22Rv1 (cell line): ENCODE results near the gene TIMM22.
"Not testable (repeated sequence)": the region's sequence is repeated elsewhere in the genome, so short reads cannot be mapped to it uniquely, and the experiment has no call there.

Source experiments
- H3K27ac ChIP-seq: fragments of 450-650 bp; 2 replicates; pipeline ENCODE4 v1.5.1; 2017
- CTCF ChIP-seq: fragments of 450-650 bp; IDR thresholded peaks from 2 replicates; pipeline ENCODE4 v1.5.1; 2017; ENCODE audit warnings: mild to moderate bottlenecking
- ZFX ChIP-seq: fragments of 450-650 bp; IDR thresholded peaks from 2 replicates; pipeline ENCODE4 v1.6.1; 2017; ENCODE audit warnings: antibody characterized with exemption, borderline replicate concordance

The TIMM22 gene

DNA sequence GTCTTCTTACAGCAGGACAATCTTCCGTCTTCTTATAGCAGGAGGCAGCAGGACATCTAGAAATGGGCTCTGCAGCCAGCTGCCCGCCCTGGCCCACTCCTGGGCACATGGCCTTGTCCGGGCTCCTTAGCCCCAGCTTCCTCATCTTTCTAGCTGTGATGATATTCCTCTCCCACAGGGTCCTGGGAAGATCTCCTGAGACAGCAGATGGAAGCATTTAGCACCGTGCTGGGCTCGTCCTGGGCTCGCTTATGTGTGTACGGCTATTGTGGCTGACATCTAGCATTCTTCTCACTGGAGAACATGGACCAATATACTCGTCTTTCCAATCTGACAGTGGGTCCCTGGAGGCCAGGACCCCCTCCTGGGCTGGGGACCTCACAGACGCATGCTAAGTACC is 48.5 kb downstream of the TIMM22 start:
- no peak for TF ChIP-seq ZFX
- TF ChIP-seq CTCF = no peak
- H3K27ac ChIP-seq = no peak overlapping the region

DNA sequence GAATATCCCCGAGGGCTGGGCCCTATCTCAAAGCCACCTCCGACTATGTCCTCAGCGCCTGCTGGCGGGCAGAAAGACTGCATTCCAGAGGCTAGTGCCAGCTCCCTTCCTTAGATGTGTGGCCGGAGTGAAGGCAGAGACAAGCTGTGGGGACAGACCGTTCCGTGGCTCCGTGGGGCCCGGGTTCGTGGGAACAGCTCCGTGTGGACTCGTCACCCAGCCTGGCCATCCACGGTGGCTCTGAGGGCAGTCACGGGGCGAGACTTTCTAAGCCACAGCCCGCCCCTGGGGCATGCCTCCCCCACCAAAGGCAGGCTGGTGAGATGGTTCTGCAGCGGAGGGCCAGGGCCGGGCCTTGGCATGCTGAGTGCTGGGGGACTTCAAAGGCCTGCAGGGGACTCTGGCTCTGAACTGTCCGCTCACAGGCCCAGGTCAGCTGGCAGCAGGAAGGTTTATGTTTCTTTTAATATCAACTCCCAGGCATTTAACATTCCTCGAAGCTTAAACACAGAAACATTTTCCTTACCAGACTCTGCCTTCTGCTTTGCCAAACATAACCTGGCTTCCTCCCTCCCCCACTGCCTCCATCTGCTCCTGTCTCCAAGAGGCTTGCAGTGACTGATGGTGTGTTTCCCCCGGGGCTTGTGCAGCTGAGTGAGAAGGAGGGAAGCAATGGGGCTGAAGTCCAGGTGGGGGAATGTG is 50.4 kb downstream of the TIMM22 start:
- H3K27ac ChIP-seq = no peak overlapping the region
- TF ChIP-seq ZFX (no peak), CTCF (no peak)

DNA sequence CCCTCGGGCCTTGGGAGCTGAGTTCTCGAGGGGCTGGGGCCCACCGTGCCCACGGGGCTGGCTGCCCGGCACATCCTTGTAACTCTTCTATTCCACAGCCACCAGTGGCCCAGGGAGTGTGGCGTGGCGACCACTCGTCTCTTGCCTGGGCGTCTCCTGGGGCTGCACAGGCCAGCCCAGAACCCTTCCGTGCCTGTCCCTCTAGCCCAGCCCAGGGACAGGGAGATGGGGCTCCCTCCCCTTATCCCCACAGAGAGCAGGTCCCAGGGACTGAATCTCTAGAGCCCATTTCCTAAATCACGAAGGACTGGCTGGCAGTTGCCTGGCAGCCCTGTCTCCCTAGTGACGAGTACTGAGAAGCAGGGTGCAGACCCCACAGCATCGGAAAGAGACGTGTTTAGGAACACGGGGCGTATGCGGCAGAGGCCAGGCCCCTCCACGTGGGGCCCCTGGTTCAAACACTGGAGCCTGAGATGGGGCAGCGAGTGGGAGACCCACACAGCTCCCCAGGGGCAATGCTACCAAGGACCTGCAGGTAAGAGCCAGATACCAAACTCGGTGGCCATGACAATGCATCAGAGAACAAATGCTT is 51.0 kb downstream of the TIMM22 start:
- no peak for TF ChIP-seq ZFX
- TF ChIP-seq CTCF = no peak
- H3K27ac ChIP-seq = no peak overlapping the region

- not testable (repeated sequence) for H3K27ac ChIP-seq
Observed at GRCh38 chr17:1048516-1049115, 51.7 kb downstream of the TIMM22 start.

- no peak for TF ChIP-seq ZFX
- TF ChIP-seq CTCF = no peak
- no peak overlapping the region for H3K27ac ChIP-seq
Observed at GRCh38 chr17:1049446-1050225, 52.7 kb downstream of the TIMM22 start.

DNA sequence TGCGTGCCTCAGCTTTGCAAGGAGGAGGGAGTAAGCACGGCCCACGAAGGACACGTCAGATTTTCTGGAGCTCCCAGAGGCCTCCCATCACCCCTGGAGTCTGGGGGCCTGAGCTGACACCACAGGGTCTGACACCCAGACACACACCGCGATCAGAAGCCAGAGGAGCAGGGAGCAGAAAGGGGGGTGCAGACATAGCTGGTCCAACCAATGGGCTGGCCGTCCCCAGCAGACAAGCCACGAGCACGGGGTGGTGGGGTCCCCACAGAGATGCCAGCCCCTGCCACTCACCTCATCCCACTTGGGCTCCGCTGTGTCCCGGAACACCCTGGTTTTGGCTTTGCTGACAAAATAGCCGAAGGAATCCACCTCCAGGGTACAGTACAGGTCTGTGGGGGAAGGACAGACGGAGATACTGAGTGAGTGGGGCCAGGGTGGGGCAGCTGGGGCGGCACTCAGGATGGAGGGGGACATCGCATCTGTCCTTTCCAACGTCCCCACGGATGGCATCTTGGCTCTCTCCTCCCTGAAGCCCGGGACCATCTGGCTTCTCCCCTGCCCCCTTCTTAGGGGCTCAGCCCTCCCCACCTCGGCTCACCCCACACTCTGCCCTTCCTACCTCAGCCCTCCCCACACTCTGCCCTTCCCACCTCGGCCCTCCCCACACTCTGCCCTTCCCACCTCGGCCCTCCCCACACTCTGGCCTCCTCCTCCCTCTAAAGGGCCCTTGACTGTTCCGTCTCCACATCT is 53.5 kb downstream of the TIMM22 start:
- TF ChIP-seq CTCF (no peak), ZFX (no peak)
- H3K27ac ChIP-seq = no peak overlapping the region

DNA sequence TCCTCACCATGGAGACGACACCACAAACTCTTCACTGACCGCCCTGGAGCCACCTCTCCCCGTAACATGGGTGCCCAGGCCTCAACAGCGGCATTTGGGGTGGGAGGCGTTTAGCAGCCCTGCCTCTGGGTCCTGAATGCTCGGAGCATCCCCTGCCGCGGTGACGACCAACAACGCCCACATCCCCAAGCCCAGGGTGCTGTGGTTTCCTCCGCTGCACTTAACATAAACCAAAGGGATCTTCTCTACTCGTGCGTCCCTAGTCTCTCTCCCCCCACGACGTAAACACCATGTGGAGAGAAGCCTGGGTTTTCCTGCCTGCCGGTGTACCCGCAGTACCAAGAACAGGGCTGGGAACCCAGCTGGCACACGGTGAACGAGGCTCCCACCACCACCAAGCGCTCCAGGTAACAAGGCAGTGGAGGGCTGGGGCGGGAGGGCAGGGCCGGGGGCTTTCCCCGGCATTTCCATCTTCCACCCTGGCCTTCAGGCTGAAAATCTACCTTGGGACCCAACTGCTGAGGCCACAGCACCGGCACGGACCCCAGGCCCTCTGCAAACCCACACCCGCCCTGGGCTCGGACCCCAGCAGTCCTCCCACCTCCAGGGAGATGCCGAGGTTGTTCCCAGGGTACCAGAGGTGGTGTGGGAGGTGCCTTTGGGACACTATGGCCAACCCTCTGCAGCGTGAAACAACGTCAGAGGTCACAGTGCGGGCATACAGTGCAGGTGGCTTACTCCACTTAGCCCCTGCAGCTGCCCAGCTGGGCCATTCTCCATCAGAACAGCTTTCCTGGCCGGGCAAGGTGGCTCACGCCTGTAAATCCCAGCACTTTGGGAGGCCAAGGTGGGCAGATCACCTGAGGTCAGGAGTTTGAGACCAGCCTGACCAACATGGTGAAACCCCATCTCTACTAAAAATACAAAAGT is 54.3 kb downstream of the TIMM22 start:
- TF ChIP-seq CTCF = no peak
- TF ChIP-seq ZFX = no peak
- H3K27ac ChIP-seq = no peak overlapping the region
